Measurements from ENCODE around the gene SSUH2.
"Not testable (repeated sequence)": the region's sequence is repeated elsewhere in the genome, so short reads cannot be mapped to it uniquely, and the experiment has no call there.

The SSUH2 gene

GRCh38 chr3:8608041-8608790 is 36.4 kb downstream of the SSUH2 start:
- no peak for DNase-seq

DNA sequence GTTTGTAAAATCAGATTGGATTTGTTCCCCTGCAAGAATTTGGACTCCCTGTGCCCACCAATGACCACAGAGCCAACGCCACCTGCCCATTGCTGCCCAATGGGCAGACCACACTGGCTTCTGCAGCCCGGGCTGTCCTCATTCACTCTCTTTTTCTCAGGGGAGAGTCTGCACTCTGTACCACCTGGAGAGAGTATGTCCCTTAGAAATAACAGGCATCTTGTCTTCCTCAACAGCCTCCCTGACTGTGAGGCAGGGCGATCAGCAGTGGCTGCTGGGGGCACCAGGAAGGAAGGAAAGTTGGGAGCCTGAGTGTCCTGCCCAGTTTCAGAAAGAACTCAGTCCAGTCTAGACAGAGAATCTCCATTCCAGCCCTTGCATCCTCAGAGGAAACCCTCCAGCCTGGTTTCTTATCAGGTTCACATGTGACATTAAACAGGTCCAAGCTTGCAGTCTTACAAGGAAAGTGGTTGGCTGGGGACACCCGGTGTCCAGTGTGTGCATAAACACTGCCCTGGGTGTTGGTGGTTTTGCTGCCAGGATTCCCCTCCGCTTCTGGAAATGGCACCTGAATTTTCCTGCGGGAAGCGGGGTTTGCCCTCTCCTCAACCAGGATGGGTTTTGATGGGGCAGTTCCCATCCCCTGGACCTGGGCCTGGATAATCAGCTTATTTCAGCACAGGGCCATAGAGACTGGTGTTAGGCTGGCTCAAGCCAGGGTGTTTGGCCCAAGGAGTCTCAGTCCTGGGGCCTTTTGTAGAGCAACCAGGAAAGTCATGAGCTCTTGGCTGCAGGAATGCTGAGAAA is 37.2 kb downstream of the SSUH2 start:
- no peak for DNase-seq

- no peak for DNase-seq
These were observed 37.8 kb downstream of the SSUH2 start for GRCh38 chr3:8606701-8607231.

DNA sequence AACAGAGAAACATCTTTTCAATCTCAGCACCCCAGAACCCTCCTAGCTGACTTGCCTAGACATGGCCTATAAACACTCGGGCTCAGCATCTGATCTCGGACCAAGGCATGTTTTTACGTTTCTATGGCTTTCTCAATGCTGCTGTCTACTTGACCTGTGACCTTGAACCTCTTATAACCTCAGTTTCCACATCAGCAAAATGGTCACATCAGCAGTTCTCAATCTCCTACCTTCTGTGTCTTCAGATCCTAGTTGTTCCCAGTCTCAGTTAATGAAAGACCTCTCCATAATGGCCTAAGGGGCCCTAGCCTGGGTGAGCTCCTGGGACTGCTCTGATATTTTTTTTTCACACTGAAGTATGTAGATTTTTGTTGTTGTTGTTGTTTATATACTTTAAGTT is 39.6 kb downstream of the SSUH2 start:
- no peak for DNase-seq

- no peak for DNase-seq
These were observed 40.6 kb downstream of the SSUH2 start for GRCh38 chr3:8604006-8604405.

DNA sequence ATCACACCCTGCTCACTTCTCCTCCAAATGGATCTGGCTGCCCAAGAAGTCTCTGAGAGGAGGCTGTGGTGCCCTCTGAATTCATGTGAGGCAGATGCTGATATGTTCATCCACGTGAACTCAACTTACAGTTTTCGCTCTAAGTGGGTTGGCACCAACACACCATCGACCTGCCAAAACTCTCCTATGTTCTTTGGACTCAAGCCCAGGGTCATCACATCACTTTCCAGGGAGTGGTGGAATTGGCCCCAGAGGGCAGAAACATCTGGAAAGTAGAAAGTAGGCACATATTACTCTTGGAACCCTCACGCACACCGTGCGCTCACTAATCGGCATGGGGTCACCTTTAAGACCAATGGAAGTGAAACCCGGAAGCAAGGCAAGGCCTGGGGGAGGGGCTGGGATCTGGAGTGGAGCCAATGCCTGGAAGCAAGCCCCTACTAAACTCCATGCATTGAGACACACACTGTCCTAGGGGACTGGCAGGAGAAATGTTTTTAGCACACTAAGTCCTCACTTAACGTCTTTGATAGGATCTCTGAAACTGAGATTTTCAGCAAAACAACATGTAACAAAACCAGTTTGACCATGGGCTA is 41.4 kb downstream of the SSUH2 start:
- no peak for DNase-seq

DNA sequence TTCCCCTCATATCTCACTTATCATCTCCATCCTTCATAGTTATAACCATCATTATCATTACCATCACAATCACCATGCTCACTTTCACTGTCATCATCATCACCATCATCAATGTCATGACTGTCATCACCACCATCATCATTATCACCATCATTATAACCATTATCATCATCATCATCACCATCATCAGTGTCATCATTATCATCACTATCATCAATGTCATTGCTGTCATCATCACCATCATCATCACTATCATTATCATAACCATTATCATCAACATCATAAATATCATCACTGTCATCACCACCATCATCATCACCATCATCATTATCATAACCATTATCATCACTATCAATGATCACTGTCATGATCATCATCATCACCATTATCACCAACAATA is 44.1 kb downstream of the SSUH2 start:
- DNase-seq, result no peak

DNA sequence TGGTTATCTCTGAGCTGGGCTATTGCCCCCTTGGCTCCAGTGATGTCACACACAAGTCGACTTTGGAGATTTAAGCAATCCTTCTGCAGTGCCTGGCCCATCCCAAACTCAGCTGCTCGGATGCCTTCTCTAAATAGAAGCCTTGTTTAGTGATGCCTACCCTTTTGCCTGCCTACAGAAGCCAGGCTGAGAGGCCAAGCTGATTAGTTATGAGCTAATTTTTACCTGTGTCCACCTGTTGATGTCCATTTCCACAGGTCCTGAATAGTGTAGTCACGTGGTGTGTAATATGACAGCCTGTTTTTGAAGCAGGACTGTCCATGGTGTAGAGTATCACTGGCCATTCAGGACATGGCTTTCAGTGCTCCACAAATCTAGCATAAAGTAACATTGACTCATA is 45.5 kb downstream of the SSUH2 start:
- DNase-seq, result no peak

GRCh38 chr3:8597219-8597853 is 47.3 kb downstream of the SSUH2 start:
- no peak for DNase-seq

GRCh38 chr3:8596321-8597218 is 48.0 kb downstream of the SSUH2 start:
- DNase-seq, result no peak

DNA sequence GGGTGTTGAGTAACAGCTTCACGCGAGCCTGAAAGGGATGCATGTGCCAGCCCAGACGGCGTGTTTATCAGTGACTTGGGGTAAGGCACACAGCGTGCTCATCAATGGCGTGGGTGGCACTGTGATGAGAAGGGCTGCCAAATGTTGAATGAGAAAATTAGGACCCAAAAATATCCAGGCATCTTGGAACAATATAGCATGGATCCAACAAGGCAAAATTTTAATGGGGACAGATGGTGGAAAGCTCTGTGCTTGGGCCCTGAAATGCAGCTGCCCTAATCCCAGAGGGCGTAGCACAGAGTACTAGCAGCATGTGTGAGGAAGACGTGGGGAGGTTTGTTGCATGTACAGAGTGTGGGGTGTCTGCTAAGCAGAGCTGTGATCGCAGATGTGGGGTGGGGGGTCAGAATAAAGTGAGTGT is 48.9 kb downstream of the SSUH2 start:
- no peak for DNase-seq

DNA sequence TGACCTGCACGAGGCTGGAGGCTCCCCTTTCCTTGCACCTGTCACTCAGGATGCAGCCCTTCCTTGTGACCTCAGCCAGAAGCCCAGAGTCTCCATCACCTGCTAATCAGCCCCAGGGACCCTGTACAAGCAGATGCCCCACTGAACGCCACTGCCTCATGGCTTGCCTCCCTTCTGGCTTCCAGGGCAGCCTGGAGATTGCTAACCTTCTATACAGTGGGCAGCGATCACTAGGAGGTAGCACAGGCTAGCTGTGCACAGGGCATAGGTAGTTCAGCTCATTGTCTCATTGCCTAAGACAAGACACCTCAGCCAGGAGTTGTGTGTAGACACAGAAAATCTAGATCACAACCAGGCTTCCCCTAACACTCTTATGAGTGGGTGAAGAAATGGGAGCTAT is 49.3 kb downstream of the SSUH2 start:
- no peak for DNase-seq

DNA sequence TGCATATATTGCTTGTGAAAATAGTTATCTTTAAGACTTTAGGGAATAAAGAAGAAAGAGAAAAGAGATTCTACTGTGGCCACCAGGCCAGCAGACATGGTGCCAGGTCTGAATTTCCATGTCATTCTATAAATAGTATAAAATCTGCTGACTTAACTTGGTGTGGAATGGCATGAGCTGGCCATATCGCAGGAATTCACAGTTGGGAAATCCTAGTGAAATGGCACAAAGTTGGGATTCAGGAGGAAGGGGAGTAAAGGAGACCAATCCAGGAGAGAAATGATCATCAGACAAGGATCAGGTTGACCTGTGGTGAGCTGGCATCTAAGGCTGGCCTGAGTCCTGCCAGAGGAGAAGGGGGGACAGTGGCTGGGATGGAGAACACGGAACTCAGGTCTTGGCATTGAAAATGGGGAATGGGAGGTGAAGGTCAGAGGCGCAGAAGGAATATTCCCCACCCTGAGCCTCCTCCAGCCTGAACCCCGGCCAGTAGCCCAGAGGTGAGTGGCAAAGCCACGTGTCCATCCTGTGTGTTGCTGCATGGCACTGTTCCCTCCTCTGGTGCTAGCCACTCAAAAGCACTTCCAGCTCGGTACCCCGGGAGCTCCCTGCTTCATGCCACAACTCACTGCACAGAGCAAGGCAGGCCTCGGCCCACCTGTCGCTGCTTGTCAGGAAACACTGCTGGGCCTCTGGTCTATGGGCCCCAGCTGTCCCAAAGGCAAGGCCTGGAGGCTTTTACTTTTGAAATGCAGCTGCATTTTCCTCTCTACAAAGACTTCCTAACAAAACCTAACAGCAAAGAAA is 51.4 kb downstream of the SSUH2 start:
- no peak for DNase-seq

DNA sequence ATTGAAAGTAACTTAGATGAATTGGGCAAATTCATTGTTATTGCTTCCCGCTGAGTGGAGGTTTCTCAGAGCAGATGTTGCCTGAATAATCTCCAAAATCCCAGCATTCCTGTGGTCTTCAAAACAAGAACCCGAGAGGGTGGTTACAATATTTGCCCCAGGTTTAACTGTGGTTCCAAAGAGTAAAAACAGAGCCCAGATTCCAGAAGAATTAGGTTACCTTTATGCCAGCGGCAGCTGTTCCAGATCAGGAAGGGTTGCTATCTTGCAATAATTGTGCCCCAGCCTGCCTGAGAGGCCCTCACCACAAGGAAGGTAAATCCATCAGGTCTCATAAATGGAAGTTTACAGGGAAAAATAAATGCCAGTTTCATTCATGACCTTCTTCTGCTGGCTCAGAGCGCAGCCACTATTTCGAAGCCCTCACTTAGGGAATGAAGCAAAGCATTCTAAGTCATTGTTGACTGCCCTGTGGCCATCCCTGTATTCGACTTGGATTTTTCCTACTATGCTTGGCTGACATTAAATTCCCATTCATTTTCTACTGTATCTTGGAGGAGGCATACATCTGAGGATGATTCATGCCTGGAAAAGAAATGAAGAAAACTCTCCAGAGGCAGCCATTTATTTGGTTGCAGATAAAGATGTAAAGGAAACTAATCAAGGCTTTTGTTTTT is 54.6 kb downstream of the SSUH2 start:
- no peak for DNase-seq

- no peak for DNase-seq
These were observed 59.9 kb downstream of the SSUH2 start for GRCh38 chr3:8584661-8585060.

- DNase-seq, result no peak
These were observed 62.7 kb downstream of the SSUH2 start for GRCh38 chr3:8581806-8582445.

DNA sequence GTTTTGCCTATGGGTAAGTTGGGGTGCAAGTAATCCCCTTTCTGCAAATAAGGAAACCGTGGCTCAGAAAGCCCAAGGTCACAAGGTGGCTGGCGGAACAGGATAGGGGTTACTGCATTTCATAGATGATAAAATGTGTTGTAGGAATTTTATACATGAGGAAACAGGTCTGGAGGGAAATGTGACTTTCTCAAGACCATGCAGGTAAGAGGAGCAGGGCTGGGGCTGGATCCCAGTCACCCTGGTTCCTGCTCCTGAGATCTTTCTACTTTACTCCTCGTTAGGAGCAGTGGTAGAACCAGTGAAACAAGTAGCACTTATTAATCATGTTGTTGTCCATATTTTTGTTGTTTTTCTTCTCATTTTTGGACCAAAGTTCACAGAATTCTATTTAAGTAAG is 63.2 kb downstream of the SSUH2 start:
- DNase-seq, result no peak

- not testable (repeated sequence) for DNase-seq
These were observed 64.2 kb downstream of the SSUH2 start for GRCh38 chr3:8580434-8580833.

GRCh38 chr3:8579943-8580342 is 64.7 kb downstream of the SSUH2 start:
- DNase-seq, result no peak

DNA sequence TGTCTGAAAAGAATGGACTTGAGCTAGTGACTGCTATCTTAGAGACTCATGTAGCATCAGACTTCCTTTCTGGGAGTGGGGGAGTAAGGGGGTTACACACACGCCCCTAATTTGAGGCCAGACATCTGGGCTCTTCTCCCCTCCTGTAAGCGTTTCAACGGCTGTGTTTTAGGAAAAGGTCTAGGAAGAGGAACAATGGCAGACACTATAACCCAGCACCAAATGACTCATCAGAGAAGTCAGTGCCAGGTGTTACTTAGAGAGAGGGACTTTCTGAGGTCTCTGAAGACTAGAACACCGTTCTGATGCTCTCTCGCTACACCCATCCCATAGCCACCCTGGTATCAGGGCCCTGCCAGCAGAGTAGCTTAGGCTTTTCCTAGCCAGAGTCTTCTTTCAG is 65.5 kb downstream of the SSUH2 start:
- DNase-seq, result no peak
